Neural cell (in vitro differentiated cells): ENCODE data around the gene DOCK4. TPM values are rescaled to one million over a fixed set of nuclear protein-coding genes. Genes with fewer than 3 reads are reported as not detected.

Source experiments
- H2AFZ ChIP-seq: fragments of 200-600, 300-800 bp; sonication (generic), shearing (Covaris generic); 2 replicates; pipeline ENCODE4 v1.6.0; 2014; ENCODE audit warnings: low read depth, mild to moderate bottlenecking, antibody characterized with exemption, low read length, moderate library complexity
- H3F3A ChIP-seq: fragments of 200-600 bp; shearing (Covaris generic); 2 replicates; pipeline ENCODE4 v1.6.1; 2016; ENCODE audit warnings: mild to moderate bottlenecking, moderate library complexity, mixed read lengths, antibody characterized with exemption, low read length; ENCODE audit not compliant: insufficient read depth, poor library complexity, severe bottlenecking
- H3K27ac ChIP-seq: fragments of 200-600, 300-800 bp; sonication (generic), shearing (Covaris generic); 2 replicates; pipeline ENCODE4 v1.5.1; 2014; ENCODE audit warnings: mild to moderate bottlenecking, low read length, moderate library complexity
- H3K27me3 ChIP-seq: fragments of 300-800, 200-600 bp; sonication (generic), shearing (Covaris generic); 2 replicates; pipeline ENCODE4 v1.6.0; 2014; ENCODE audit warnings: mild to moderate bottlenecking, low read depth, low read length, moderate library complexity; ENCODE audit not compliant: insufficient read depth
- H3K36me3 ChIP-seq: fragments of 300-800, 200-600 bp; sonication (generic), shearing (Covaris generic); 2 replicates; pipeline ENCODE4 v1.5.1; 2014; ENCODE audit warnings: mild to moderate bottlenecking, antibody characterized with exemption, low read length, moderate library complexity; ENCODE audit not compliant: insufficient read depth
- H3K4me2 ChIP-seq: fragments of 300-800, 200-600 bp; sonication (generic), shearing (Covaris generic); 2 replicates; pipeline ENCODE4 v1.6.0; 2014; ENCODE audit warnings: mild to moderate bottlenecking, low read length
- H3K4me3 ChIP-seq: fragments of 300-800, 200-600 bp; sonication (generic), shearing (Covaris generic); 2 replicates; pipeline ENCODE4 v1.5.1; 2014; ENCODE audit warnings: mild to moderate bottlenecking, low read length, moderate library complexity
- H3K79me2 ChIP-seq: fragments of 200-600 bp; shearing (Covaris generic); replicated peaks from 2 replicates; pipeline ENCODE4 v1.6.0; 2014; ENCODE audit warnings: mild to moderate bottlenecking, low read length, moderate library complexity; ENCODE audit not compliant: insufficient read depth
- H3K9ac ChIP-seq: fragments of 300-800, 200-600 bp; sonication (generic), shearing (Covaris generic); 2 replicates; pipeline ENCODE4 v1.6.1; 2016; ENCODE audit warnings: mild to moderate bottlenecking, low read length, mixed read lengths
- H3K9me2 ChIP-seq: fragments of 200-600 bp; shearing (Covaris generic); 2 replicates; pipeline ENCODE4 v1.6.1; 2016; ENCODE audit warnings: mild to moderate bottlenecking, low read length, mixed read lengths; ENCODE audit not compliant: insufficient read depth
- H3K9me3 ChIP-seq: fragments of 200-600, 300-800 bp; sonication (generic), shearing (Covaris generic); 2 replicates; pipeline ENCODE4 v1.6.1; 2016; ENCODE audit warnings: mild to moderate bottlenecking, mixed run types, low read length, moderate library complexity, mixed read lengths
- H4K20me1 ChIP-seq: fragments of 200-600 bp; shearing (Covaris generic); 2 replicates; pipeline ENCODE4 v1.6.1; 2016; ENCODE audit warnings: mild to moderate bottlenecking, mixed run types; ENCODE audit not compliant: insufficient read depth
- EP300 ChIP-seq: fragments of 450-650 bp; conservative IDR thresholded peaks from 2 replicates; pipeline ENCODE4 v1.6.1; 2014; ENCODE audit warnings: antibody characterized with exemption, mild to moderate bottlenecking, moderate library complexity; ENCODE audit not compliant: poor library complexity, severe bottlenecking
- EZH2 ChIP-seq: fragments of 200-600, 300-800 bp; shearing (Covaris generic), sonication (generic); IDR thresholded peaks from 2 replicates; pipeline ENCODE4 v1.6.1; 2014; ENCODE audit warnings: antibody characterized with exemption, low read length, borderline replicate concordance, mild to moderate bottlenecking; ENCODE audit not compliant: insufficient read depth, poor library complexity, severe bottlenecking
- MXI1 ChIP-seq: fragments of 450-650 bp; conservative IDR thresholded peaks from 2 replicates; pipeline ENCODE4 v1.6.1; 2014; ENCODE audit warnings: antibody characterized with exemption, mild to moderate bottlenecking; ENCODE audit not compliant: poor library complexity, severe bottlenecking
- POLR2AphosphoS5 ChIP-seq: IDR thresholded peaks from 2 replicates; pipeline ENCODE4 v1.6.1; 2012
- RAD21 ChIP-seq: fragments of 450-650 bp; conservative IDR thresholded peaks from 2 replicates; pipeline ENCODE4 v1.6.1; 2014; ENCODE audit warnings: antibody characterized with exemption, mild to moderate bottlenecking, moderate library complexity
- SMC3 ChIP-seq: fragments of 450-650 bp; conservative IDR thresholded peaks from 2 replicates; pipeline ENCODE4 v1.6.1; 2014; ENCODE audit warnings: antibody characterized with exemption, mild to moderate bottlenecking, moderate library complexity; ENCODE audit not compliant: poor library complexity
- TAF1 ChIP-seq: IDR thresholded peaks from 2 replicates; pipeline ENCODE4 v1.6.1; 2012; ENCODE audit warnings: low read depth
- polyA plus RNA-seq: library from polyadenylated mRNA; depleted of rRNA; stranded (reverse); fragments of >200 nt; gene quantifications from 2 replicates; pipeline ENCODE4 v1.2.3, GENCODE V29; 2014
- TF ChIP-seq, protein P1 (sequence below): fragments of 450-650 bp; IDR thresholded peaks from 2 replicates; pipeline ENCODE4 v1.5.1; 2014; ENCODE audit warnings: antibody characterized with exemption, mild to moderate bottlenecking, moderate library complexity; ENCODE audit not compliant: poor library complexity, severe bottlenecking
- TF ChIP-seq, protein P2 (sequence below): IDR thresholded peaks from 2 replicates; pipeline ENCODE4 v1.6.1; 2012; ENCODE audit warnings: borderline replicate concordance

The DOCK4 gene
- polyA plus RNA-seq, 1 donor from 2014 or later = 28.1 TPM

DNA sequence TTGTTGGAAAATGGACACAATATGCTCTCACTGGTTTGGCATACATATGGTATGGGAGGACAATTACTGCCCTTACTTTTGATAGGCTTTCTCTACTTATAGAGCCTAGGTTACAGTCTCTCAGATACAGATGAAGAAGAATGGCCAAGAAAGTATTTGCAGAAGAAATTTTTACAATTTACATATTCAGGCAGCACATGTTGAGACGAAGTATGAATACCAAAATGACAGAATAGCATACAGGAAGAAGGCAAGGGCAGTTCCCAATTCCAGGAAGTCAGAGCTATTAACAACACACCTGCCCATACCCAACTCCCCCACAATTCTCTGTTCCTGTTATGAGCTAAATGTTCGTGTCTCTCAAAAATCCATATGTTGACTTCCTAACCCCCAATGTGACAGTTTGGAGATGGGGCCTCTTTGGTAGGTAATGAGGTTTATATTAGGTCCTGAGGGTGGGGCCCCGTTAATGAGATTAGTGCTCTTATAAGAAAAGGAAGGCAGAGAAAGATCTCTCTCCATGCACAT is 67.8 kb downstream of the DOCK4 start:
- Histone ChIP-seq H3K4me3 (no peak overlapping the region), H3K9me2 (no peaks in the 10 kb centered on the region), H3K27me3 (no peaks in the 10 kb centered on the region), H2AFZ (no peak overlapping the region), H3K4me2 (no peak overlapping the region), H3K9ac (no peak overlapping the region), H3F3A (no peaks in the 10 kb centered on the region), H3K36me3 (no peaks in the 10 kb centered on the region), H3K79me2 (no peaks in the 10 kb centered on the region), H3K27ac (no peak overlapping the region), H3K9me3 (no peaks in the 10 kb centered on the region), H4K20me1 (no peaks in the 10 kb centered on the region)
- TF ChIP-seq TAF1 (no peak), RAD21 (no peak)
- TF ChIP-seq, protein P1, sequence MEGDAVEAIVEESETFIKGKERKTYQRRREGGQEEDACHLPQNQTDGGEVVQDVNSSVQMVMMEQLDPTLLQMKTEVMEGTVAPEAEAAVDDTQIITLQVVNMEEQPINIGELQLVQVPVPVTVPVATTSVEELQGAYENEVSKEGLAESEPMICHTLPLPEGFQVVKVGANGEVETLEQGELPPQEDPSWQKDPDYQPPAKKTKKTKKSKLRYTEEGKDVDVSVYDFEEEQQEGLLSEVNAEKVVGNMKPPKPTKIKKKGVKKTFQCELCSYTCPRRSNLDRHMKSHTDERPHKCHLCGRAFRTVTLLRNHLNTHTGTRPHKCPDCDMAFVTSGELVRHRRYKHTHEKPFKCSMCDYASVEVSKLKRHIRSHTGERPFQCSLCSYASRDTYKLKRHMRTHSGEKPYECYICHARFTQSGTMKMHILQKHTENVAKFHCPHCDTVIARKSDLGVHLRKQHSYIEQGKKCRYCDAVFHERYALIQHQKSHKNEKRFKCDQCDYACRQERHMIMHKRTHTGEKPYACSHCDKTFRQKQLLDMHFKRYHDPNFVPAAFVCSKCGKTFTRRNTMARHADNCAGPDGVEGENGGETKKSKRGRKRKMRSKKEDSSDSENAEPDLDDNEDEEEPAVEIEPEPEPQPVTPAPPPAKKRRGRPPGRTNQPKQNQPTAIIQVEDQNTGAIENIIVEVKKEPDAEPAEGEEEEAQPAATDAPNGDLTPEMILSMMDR = no peak

DNA sequence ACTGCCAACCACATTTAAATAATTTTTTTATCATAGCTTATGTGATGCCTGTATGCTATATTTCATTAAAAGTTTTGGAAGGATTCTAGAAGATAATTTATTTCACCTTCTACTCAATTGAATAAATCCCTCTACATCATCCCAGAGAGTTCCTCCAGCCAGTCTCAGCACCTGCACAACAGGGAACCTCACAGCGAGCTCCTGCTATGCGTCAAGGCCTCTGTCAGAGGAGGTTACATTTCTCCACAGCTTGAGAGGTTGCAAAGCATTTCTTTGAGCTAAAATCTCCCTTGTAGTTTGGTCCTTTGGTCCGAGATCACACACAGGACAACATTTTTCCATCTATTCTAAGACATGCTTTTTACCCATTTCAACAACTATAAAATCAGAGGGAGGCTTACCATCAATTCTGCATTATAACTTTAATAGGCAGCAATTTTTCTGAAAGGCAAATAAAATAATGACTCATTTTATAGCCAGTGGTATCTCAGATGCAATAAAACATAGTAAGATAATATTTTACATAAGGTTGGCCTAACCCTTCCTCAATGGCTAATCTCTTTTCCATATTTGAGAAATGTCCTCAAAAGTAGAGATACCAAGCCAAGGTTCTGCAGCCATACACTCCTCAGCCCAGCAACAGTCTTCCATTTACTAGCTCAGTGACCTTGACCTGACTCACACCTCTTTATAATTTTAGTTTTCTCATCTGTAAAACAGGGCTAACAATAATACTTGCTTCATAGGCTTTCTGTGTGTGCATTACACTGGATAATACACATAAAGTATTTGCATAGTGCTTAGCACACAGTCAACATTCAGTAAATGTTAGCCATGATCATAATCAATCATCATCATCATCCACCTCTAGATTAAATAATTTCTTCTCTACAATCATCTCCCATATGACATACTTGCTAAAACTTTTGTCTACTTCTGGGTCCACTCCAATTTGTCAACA is 68.8 kb downstream of the DOCK4 start:
- H3K36me3 ChIP-seq = no peaks in the 10 kb centered on the region
- no peaks in the 10 kb centered on the region for H3K79me2 ChIP-seq
- no peak overlapping the region for H2AFZ ChIP-seq
- no peaks in the 10 kb centered on the region for H3F3A ChIP-seq
- no peaks in the 10 kb centered on the region for H3K9me3 ChIP-seq
- no peaks in the 10 kb centered on the region for H3K27me3 ChIP-seq
- no peaks in the 10 kb centered on the region for H4K20me1 ChIP-seq
- H3K4me3 ChIP-seq = no peak overlapping the region
- no peak overlapping the region for H3K27ac ChIP-seq
- no peaks in the 10 kb centered on the region for H3K9me2 ChIP-seq
- TF ChIP-seq RAD21 (no peak), SMC3 (no peak), EP300 (no peak)
- no peak overlapping the region for H3K9ac ChIP-seq
- no peak overlapping the region for H3K4me2 ChIP-seq

DNA sequence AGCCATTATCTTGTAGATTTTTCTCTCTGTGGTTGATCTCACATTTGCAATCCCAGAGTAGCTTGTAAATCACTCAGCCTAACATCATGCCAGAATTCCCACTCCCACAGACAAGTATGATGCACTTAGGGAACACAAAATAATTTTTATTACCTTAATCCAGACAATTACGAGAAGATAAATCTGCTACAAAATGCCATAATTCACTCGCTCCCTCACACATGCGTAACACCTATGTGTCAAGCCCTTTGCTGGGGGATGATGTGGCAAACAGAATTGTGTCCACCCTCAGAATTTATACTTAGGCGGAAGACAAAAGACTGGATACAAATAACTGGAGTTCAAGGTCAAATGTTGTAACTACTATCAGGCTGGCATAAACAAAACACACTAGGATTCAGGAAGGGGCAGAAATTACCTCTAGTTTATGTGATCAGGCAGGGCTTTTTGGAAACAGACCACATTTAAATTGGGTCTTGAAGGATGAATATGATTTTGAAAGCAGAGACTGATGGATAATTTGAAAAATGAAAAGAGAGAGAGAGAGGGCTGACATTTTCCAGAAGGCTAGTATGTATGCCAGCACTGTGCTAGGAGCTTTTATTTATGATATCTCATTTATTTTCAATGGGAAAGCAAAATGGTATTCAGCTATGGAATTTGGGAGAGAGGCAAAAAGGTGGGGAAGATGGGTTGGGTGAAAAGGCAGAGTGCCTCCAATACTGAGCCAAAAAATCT is 69.8 kb downstream of the DOCK4 start:
- Histone ChIP-seq H3K4me2 (no peak overlapping the region), H3K9me2 (no peaks in the 10 kb centered on the region), H3K27ac (peak overlapping the region; percentile 1), H3F3A (no peaks in the 10 kb centered on the region), H3K36me3 (no peaks in the 10 kb centered on the region), H3K27me3 (no peaks in the 10 kb centered on the region), H4K20me1 (no peaks in the 10 kb centered on the region), H3K79me2 (no peaks in the 10 kb centered on the region), H3K9ac (no peak overlapping the region), H2AFZ (no peak overlapping the region), H3K4me3 (no peak overlapping the region), H3K9me3 (no peaks in the 10 kb centered on the region)
- TF ChIP-seq MXI1 (no peak), RAD21 (no peak), POLR2AphosphoS5 (no peak), TAF1 (no peak), SMC3 (no peak), EP300 (no peak), EZH2 (no peak)
- TF ChIP-seq, protein P2, sequence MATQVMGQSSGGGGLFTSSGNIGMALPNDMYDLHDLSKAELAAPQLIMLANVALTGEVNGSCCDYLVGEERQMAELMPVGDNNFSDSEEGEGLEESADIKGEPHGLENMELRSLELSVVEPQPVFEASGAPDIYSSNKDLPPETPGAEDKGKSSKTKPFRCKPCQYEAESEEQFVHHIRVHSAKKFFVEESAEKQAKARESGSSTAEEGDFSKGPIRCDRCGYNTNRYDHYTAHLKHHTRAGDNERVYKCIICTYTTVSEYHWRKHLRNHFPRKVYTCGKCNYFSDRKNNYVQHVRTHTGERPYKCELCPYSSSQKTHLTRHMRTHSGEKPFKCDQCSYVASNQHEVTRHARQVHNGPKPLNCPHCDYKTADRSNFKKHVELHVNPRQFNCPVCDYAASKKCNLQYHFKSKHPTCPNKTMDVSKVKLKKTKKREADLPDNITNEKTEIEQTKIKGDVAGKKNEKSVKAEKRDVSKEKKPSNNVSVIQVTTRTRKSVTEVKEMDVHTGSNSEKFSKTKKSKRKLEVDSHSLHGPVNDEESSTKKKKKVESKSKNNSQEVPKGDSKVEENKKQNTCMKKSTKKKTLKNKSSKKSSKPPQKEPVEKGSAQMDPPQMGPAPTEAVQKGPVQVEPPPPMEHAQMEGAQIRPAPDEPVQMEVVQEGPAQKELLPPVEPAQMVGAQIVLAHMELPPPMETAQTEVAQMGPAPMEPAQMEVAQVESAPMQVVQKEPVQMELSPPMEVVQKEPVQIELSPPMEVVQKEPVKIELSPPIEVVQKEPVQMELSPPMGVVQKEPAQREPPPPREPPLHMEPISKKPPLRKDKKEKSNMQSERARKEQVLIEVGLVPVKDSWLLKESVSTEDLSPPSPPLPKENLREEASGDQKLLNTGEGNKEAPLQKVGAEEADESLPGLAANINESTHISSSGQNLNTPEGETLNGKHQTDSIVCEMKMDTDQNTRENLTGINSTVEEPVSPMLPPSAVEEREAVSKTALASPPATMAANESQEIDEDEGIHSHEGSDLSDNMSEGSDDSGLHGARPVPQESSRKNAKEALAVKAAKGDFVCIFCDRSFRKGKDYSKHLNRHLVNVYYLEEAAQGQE = no peak
- TF ChIP-seq, protein P1 = no peak
